GM12878 (cell line): ENCODE results near the gene ABCB7. TPM values are rescaled to one million over a fixed set of nuclear protein-coding genes. Genes with fewer than 3 reads are reported as not detected.
"Not testable (repeated sequence)": the region's sequence is repeated elsewhere in the genome, so short reads cannot be mapped to it uniquely, and the experiment has no call there.

ENCODE experiments used
- ATAC-seq: fragments of 200-7000 bp; cut with Tn5 transposase; 3 replicates; pipeline ENCODE4 v1.9.1; 2020; ENCODE audit warnings: mild to moderate bottlenecking, moderate library complexity
- BruUV-seq: library from RNA; stranded (reverse); fragments of 400-500 nt; replicated peaks from 2 replicates; lab custom pipeline; 2021; lab: Mats Ljungman, UMichigan
- CTCF ChIA-PET: fragments of 300-600 bp; sonication (Branson Sonifier 250); formaldehyde crosslinking; extraction: SDS; loops from one replicate; lab custom pipeline; 2021; ENCODE audit warnings: inconsistent platforms; lab: Yijun Ruan, JAX
- POLR2A ChIA-PET: fragments of 350-600 bp; formaldehyde crosslinking; extraction: SDS; loops from one replicate; lab custom pipeline; 2021; ENCODE audit warnings: inconsistent platforms; lab: Charles Lee
- RAD21 ChIA-PET: fragments of 300-600 bp; sonication (Branson Sonifier 250); formaldehyde crosslinking; loops from one replicate; lab custom pipeline; 2023; ENCODE audit warnings: antibody characterized with exemption; ENCODE audit not compliant: unreplicated experiment; lab: Charles Lee
- SMC1A ChIA-PET: fragments of 300-600 bp; sonication (Branson Sonifier 250); formaldehyde crosslinking; loops from one replicate; lab custom pipeline; 2023; ENCODE audit not compliant: unreplicated experiment, uncharacterized antibody; lab: Charles Lee
- DNase-seq: peaks from one replicate; pipeline ENCODE4 v3.0.0-alpha.2; 2011; ENCODE audit warnings: low read depth, low spot score
- FAIRE-seq: peaks from 3 replicates; lab custom pipeline; 2011; peaks lifted over from hg19 to GRCh38; lab: Jason Lieb, UNC
- H2AFZ ChIP-seq: 2 replicates; pipeline ENCODE4 v1.6.0; 2011; ENCODE audit warnings: low read depth, low read length, control low read depth; ENCODE audit not compliant: control insufficient read depth
- H3K27ac ChIP-seq: 2 replicates; pipeline ENCODE4 v1.5.1; 2011; ENCODE audit warnings: control low read depth; ENCODE audit not compliant: control insufficient read depth, insufficient read depth
- H3K27me3 ChIP-seq, 2 experiments: replicated peaks in 1 of 2; 2 replicates each; pipeline versions ENCODE4 v1.6.0 to v1.6.1; 2011; ENCODE audit warnings: low read length in 1 of 2; ENCODE audit not compliant: control insufficient read depth in 2 of 2, insufficient read depth in 2 of 2
- H3K36me3 ChIP-seq, 2 experiments: 2 replicates each; pipeline ENCODE4 v1.5.1; 2011; ENCODE audit warnings: low read length in 1 of 2; ENCODE audit not compliant: control insufficient read depth in 2 of 2, insufficient read depth in 2 of 2
- H3K4me1 ChIP-seq: 2 replicates; pipeline ENCODE4 v1.6.1; 2011; ENCODE audit warnings: mild to moderate bottlenecking, low read length, moderate library complexity, mixed read lengths; ENCODE audit not compliant: control insufficient read depth, insufficient read depth
- H3K4me2 ChIP-seq: 2 replicates; pipeline ENCODE4 v1.6.0; 2011; ENCODE audit warnings: control low read depth; ENCODE audit not compliant: control insufficient read depth, insufficient read depth
- H3K4me3 ChIP-seq: fragments of 200-600 bp; sonication (generic); 2 replicates; pipeline ENCODE4 v1.5.1; 2016
- H3K79me2 ChIP-seq: 2 replicates; pipeline ENCODE4 v1.6.0; 2011; ENCODE audit warnings: low read length; ENCODE audit not compliant: control insufficient read depth, insufficient read depth
- H3K9ac ChIP-seq: 2 replicates; pipeline ENCODE4 v1.8.0; 2011; ENCODE audit warnings: low read length, control low read depth, mixed read lengths; ENCODE audit not compliant: control insufficient read depth, insufficient read depth
- H3K9me3 ChIP-seq: replicated peaks from 3 replicates; pipeline ENCODE4 v1.5.1; 2011; ENCODE audit warnings: mild to moderate bottlenecking, low read length; ENCODE audit not compliant: control insufficient read depth, insufficient read depth
- H4K20me1 ChIP-seq: 2 replicates; pipeline ENCODE4 v1.6.0; 2011; ENCODE audit not compliant: control insufficient read depth, insufficient read depth
- BACH1 ChIP-seq: fragments of 450-650 bp; IDR thresholded peaks from 2 replicates; pipeline ENCODE4 v1.6.1; 2017; ENCODE audit warnings: mild to moderate bottlenecking, borderline replicate concordance
- ELK1 ChIP-seq: IDR thresholded peaks from 2 replicates; pipeline ENCODE4 v1.6.1; 2012; ENCODE audit warnings: low read depth, low read length, improper control_type of control experiment
- HSF1 ChIP-seq: fragments of 150-350 bp; IDR thresholded peaks from 2 replicates; pipeline ENCODE4 v1.6.1; 2014; ENCODE audit warnings: mild to moderate bottlenecking, low read depth, low read length
- IKZF1 ChIP-seq: fragments of 450-650 bp; conservative IDR thresholded peaks from 2 replicates; pipeline ENCODE4 v1.6.1; 2017; ENCODE audit warnings: antibody characterized with exemption, mild to moderate bottlenecking
- IRF4 ChIP-seq: IDR thresholded peaks from 2 replicates; pipeline ENCODE4 v1.6.1; 2011; ENCODE audit warnings: low read depth, low read length
- MLLT1 ChIP-seq: fragments of 450-650 bp; IDR thresholded peaks from 2 replicates; pipeline ENCODE4 v1.6.1; 2016; ENCODE audit warnings: mild to moderate bottlenecking
- NR2F1 ChIP-seq: fragments of 450-650 bp; conservative IDR thresholded peaks from 2 replicates; pipeline ENCODE4 v1.6.1; 2017; ENCODE audit warnings: mild to moderate bottlenecking
- SMAD5 ChIP-seq: IDR thresholded peaks from 2 replicates; pipeline ENCODE4 v1.6.1; 2016; ENCODE audit warnings: antibody characterized with exemption, low read depth
- WGBS: methylation state at CpG from one replicate; pipeline ENCODE4 v1.1.6; 2016; ENCODE audit warnings: low lambda C conversion rate; ENCODE audit not compliant: insufficient replicate concordance, insufficient coverage; ENCODE audit errors: missing lambda C conversion rate; 5-methylcytosine and 5-hydroxymethylcytosine counted together
- in situ Hi-C: fragments of 300-500 bp; cut with MboI; formaldehyde crosslinking; loops from 9 replicates; pipeline ENCODE4 v1.14.3; 2018; ENCODE audit warnings: mixed read lengths
- intact Hi-C: fragments of 100-400 bp; cut with micrococcal nuclease; formaldehyde crosslinking; loops from one replicate; pipeline ENCODE4 v1.14.2; 2022; ENCODE audit not compliant: unreplicated experiment
- polyA plus RNA-seq, 11 experiments: library from polyadenylated mRNA; depleted of rRNA in 4 of 11; unstranded in 6 of 11; stranded (reverse) in 5 of 11; fragments of >200 nt; fragmentation: Nextera tagmentation in 4 of 11; fragmentation: Illumina TruSeq in 1 of 11; extraction: Ambion mirVana in 4 of 11; extraction: Trizol in 1 of 11; gene quantifications; 1 replicate in 1 of 11; 2 replicates in 10 of 11; pipeline versions ENCODE4 v1.2.1 to v1.2.3, GENCODE V29; 2011 to 2016; ENCODE audit warnings: inconsistent platforms in 2 of 11, missing spikeins in 2 of 11, low read depth in 1 of 11
- total RNA-seq, 4 experiments: library from RNA; depleted of rRNA in 3 of 4; stranded (reverse); fragments of >200 nt in 3 of 4; fragmentation: Illumina TruSeq in 1 of 4; extraction: Trizol in 1 of 4; gene quantifications; 2 replicates each; pipeline versions ENCODE4 v1.2.1 to v1.2.3, GENCODE V29; 2013 to 2021

ABCB7 gene
- total and polyA plus RNA-seq, 10 of the 15 experiments (the other 5 are each of a cell fraction or from before 2014, with no cell fraction given), result 16.8 to 62.7 (median 30.6) TPM

- TF ChIP-seq HSF1 (no peak), SMAD5 (no peak), ELK1 (no peak), IKZF1 (no peak), IRF4 (no peak), MLLT1 (no peak), BACH1 (no peak), NR2F1 (no peak)
These were observed 24.0 kb downstream of the ABCB7 start (continued) for GRCh38 chrX:75131973-75132627.

- CTCF ChIA-PET, H3K27ac ChIP-seq, H3K9me3 ChIP-seq, H3K4me1 ChIP-seq, H3K9ac ChIP-seq, H3K79me2 ChIP-seq, H2AFZ ChIP-seq, H3K27me3 ChIP-seq, intact Hi-C loops, FAIRE-seq, RAD21 ChIA-PET, H3K4me3 ChIP-seq, DNase-seq, BruUV-seq, SMC1A ChIA-PET, ATAC-seq, in situ Hi-C loops, H3K4me2 ChIP-seq, H3K36me3 ChIP-seq, POLR2A ChIA-PET, H4K20me1 ChIP-seq: not testable (repeated sequence)
- WGBS, result 98% methylated on average over 4 of the region's 4 CpGs
These were observed 27.0 kb downstream of the ABCB7 start for GRCh38 chrX:75129069-75129468.
